AG09319 (cell line): ENCODE measurements around the gene URI1.

Experiments
- DNase-seq: peaks from one replicate; pipeline ENCODE4 v3.0.0-alpha.2; 2010; ENCODE audit warnings: low read depth; ENCODE audit errors: extremely low read depth
- TF ChIP-seq, protein P1 (sequence below): IDR thresholded peaks from 2 replicates; pipeline ENCODE4 v1.5.1; 2011; ENCODE audit warnings: low read depth, mild to moderate bottlenecking, inconsistent platforms, low read length, moderate library complexity

URI1 gene

DNA sequence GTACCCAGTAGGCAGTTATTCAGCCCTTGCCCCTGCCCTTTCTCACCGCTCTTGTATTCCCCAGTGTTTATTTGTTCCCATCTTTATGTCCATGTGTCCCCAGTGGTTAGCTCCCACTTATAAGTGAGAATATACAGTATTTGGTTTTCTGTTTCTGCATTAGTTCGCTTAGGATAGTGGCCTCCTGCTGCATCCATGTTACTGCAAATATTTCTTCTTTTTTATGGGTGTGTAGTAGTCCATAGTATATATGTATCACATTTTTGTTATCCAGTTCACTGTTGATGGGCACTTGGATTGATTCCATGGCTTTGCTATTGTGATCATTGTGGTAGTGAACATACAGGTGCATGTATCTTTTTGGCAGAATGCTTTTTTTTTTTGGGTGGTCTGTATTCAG lies 32.7 kb downstream of the URI1 start:
- DNase-seq, result no peak
- TF ChIP-seq, protein P1, sequence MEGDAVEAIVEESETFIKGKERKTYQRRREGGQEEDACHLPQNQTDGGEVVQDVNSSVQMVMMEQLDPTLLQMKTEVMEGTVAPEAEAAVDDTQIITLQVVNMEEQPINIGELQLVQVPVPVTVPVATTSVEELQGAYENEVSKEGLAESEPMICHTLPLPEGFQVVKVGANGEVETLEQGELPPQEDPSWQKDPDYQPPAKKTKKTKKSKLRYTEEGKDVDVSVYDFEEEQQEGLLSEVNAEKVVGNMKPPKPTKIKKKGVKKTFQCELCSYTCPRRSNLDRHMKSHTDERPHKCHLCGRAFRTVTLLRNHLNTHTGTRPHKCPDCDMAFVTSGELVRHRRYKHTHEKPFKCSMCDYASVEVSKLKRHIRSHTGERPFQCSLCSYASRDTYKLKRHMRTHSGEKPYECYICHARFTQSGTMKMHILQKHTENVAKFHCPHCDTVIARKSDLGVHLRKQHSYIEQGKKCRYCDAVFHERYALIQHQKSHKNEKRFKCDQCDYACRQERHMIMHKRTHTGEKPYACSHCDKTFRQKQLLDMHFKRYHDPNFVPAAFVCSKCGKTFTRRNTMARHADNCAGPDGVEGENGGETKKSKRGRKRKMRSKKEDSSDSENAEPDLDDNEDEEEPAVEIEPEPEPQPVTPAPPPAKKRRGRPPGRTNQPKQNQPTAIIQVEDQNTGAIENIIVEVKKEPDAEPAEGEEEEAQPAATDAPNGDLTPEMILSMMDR, result no peak

DNA sequence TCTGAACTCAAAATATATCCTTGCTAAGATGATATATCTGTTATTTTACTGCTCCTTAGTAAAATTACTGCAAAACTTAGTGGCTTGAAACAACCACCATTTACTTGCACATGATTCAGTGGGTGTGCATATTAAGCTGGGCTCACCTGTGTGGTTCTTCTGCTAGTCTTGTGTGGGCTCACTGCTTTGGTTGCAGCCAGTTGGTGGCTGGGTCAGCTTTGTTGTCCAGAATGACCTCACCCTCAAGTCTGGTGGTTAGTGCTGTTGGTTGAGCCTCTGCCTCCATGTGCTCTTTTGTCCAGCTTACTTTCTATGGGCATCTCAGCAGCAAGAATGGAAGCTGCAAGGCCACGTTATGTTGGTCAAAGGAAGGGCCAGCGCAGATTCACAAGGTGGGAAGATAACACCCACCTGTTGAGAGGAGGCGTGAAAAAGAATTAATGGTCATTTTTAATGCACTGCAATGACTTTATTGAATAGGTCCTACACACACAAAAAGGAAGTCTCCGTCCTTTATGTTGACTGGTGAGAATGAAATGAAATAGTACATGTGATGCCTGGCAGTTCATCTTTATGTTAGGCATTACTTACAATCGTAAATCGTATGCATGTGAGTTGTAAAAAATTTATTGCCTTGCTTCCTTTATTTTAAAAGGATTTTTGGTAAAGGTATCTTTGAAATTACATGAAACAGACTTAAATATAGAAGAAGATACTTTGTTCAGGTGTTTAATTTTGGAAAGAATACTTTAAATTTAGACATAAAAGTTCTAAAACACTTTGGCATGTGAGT lies 34.3 kb downstream of the URI1 start:
- TF ChIP-seq, protein P1, result no peak
- DNase-seq, result no peak

DNA sequence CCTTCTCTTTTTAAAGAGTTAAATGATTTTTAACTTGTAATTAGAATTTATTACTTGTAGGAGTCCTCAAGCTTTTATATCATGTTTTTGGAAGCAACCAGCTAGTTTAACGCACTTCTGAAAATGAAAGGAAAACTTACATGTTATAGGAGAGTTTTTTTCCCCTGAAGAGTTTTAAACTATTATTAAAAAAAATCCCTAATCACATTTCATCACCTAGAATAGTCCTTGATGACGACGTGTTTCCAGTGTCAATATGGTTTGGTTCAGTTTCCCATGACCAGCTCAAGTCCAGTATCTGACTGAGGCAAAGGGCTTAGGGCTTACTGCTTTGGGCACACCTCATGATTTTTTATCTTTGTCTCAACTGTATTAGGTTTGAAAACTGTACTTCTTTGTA lies 36.0 kb downstream of the URI1 start:
- DNase-seq, result no peak
- TF ChIP-seq, protein P1, result no peak

DNA sequence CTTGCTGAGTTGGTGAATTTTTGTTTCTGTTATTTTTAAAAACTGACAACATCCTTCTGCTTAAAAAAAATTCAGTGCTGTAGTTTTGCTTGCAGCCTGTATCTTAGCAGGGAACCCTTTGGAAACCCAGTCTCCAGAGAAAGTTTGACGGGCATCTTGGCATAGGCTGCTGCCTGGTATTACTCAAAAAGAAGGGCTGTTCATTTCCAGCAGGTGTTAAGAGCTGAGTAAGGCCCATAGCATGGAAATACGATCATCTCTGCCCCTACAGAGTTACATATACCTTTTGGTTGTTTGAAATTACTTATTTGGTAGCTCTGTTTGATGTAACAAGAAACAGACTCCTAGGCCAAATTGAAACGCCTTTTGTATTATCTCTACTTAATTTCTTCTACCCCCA lies 41.5 kb downstream of the URI1 start:
- TF ChIP-seq, protein P1, result no peak
- no peak for DNase-seq

DNA sequence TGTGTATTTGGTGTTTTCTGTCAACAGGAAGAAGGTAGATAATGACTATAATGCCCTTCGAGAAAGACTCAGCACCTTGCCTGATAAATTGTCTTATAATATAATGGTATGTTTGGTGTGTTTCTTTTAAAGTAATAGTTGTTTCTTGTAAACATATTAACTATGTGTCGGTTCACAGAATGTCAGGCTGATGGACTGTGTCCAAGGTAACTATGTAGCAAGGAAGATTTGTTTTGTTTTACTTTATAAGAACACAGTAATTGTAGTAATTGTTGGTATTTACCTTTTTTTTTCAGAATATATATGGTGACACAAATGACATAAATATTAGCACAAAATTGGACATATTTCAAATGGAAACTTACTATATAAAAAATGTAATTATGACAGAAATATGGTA lies 43.2 kb downstream of the URI1 start:
- TF ChIP-seq, protein P1, result no peak
- no peak for DNase-seq

DNA sequence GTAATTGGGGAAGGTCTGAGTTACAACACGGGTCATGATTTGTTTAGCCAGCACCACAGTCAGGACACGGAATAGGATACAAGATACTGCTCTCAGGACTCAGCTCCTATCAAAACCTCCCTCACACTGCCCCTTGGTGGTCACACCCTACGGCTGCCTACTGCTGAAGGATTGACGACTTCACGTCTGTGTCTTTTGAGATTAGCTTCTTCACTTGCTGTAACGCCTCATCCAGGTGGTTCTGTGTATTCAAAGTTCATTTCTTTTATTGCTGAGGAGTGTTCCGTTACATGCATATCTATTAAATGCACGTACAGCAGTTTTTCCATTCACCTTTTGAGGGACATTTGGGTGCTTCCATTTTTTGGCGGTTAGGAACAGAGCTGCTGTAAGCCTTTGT lies 46.3 kb downstream of the URI1 start:
- DNase-seq, result no peak
- TF ChIP-seq, protein P1, result no peak

DNA sequence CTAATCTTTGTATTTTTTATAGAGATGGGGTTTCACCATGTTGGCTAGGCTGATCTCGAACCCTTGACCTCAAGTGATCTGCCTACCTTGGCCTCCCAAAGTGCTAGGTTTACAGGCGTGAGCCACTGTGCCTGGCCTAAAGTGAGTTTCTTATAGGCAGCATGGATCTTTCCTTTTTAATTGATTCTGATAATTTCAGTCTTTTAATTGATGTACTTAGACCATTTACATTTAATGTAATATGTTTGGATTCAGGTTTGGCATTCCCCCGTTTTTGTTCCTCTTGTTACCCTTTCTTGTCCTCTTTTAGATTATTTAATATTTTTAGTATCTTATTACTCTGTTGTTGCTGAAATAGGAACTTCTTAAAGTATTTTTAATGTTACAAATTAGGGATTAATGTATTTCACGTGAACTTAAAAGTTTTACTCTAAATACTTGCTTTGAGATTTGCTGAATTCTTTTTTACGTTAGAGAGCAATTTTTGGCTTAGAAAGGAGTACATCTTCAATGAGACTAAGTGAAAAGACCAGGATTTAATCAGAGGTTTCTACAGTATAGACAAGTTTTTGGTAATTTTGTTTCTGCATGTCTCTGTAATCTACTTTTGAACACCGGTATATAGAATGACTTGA lies 50.3 kb downstream of the URI1 start:
- TF ChIP-seq, protein P1, result no peak

More for the DNA sequence above, 50.3 kb downstream of the URI1 start:
- DNase-seq, result no peak
